GM12878 (cell line): Measurements from ENCODE around the gene SYCE1L. TPM values are rescaled to one million over a fixed set of nuclear protein-coding genes. Genes with fewer than 3 reads are reported as not detected.

Experiments used
- ATAC-seq: fragments of 200-7000 bp; cut with Tn5 transposase; 3 replicates; pipeline ENCODE4 v1.9.1; 2020; ENCODE audit warnings: mild to moderate bottlenecking, moderate library complexity
- BruUV-seq: library from RNA; stranded (reverse); fragments of 400-500 nt; replicated peaks from 2 replicates; lab custom pipeline; 2021; lab: Mats Ljungman, UMichigan
- CTCF ChIA-PET: fragments of 300-600 bp; sonication (Branson Sonifier 250); formaldehyde crosslinking; extraction: SDS; loops from one replicate; lab custom pipeline; 2021; ENCODE audit warnings: inconsistent platforms; lab: Yijun Ruan, JAX
- POLR2A ChIA-PET: fragments of 350-600 bp; formaldehyde crosslinking; extraction: SDS; loops from one replicate; lab custom pipeline; 2021; ENCODE audit warnings: inconsistent platforms; lab: Charles Lee
- RAD21 ChIA-PET: fragments of 300-600 bp; sonication (Branson Sonifier 250); formaldehyde crosslinking; loops from one replicate; lab custom pipeline; 2023; ENCODE audit warnings: antibody characterized with exemption; ENCODE audit not compliant: unreplicated experiment; lab: Charles Lee
- SMC1A ChIA-PET: fragments of 300-600 bp; sonication (Branson Sonifier 250); formaldehyde crosslinking; loops from one replicate; lab custom pipeline; 2023; ENCODE audit not compliant: unreplicated experiment, uncharacterized antibody; lab: Charles Lee
- DNase-seq: peaks from one replicate; pipeline ENCODE4 v3.0.0-alpha.2; 2011; ENCODE audit warnings: low read depth, low spot score
- FAIRE-seq: peaks from 3 replicates; lab custom pipeline; 2011; peaks lifted over from hg19 to GRCh38; lab: Jason Lieb, UNC
- H2AFZ ChIP-seq: 2 replicates; pipeline ENCODE4 v1.6.0; 2011; ENCODE audit warnings: low read depth, low read length, control low read depth; ENCODE audit not compliant: control insufficient read depth
- H3K27ac ChIP-seq: 2 replicates; pipeline ENCODE4 v1.5.1; 2011; ENCODE audit warnings: control low read depth; ENCODE audit not compliant: control insufficient read depth, insufficient read depth
- H3K27me3 ChIP-seq, 2 experiments: replicated peaks in 1 of 2; 2 replicates each; pipeline versions ENCODE4 v1.6.0 to v1.6.1; 2011; ENCODE audit warnings: low read length in 1 of 2; ENCODE audit not compliant: control insufficient read depth in 2 of 2, insufficient read depth in 2 of 2
- H3K36me3 ChIP-seq, 2 experiments: 2 replicates each; pipeline ENCODE4 v1.5.1; 2011; ENCODE audit warnings: low read length in 1 of 2; ENCODE audit not compliant: control insufficient read depth in 2 of 2, insufficient read depth in 2 of 2
- H3K4me1 ChIP-seq: 2 replicates; pipeline ENCODE4 v1.6.1; 2011; ENCODE audit warnings: mild to moderate bottlenecking, low read length, moderate library complexity, mixed read lengths; ENCODE audit not compliant: control insufficient read depth, insufficient read depth
- H3K4me2 ChIP-seq: 2 replicates; pipeline ENCODE4 v1.6.0; 2011; ENCODE audit warnings: control low read depth; ENCODE audit not compliant: control insufficient read depth, insufficient read depth
- H3K4me3 ChIP-seq: fragments of 200-600 bp; sonication (generic); 2 replicates; pipeline ENCODE4 v1.5.1; 2016
- H3K79me2 ChIP-seq: 2 replicates; pipeline ENCODE4 v1.6.0; 2011; ENCODE audit warnings: low read length; ENCODE audit not compliant: control insufficient read depth, insufficient read depth
- H3K9ac ChIP-seq: 2 replicates; pipeline ENCODE4 v1.8.0; 2011; ENCODE audit warnings: low read length, control low read depth, mixed read lengths; ENCODE audit not compliant: control insufficient read depth, insufficient read depth
- H3K9me3 ChIP-seq: replicated peaks from 3 replicates; pipeline ENCODE4 v1.5.1; 2011; ENCODE audit warnings: mild to moderate bottlenecking, low read length; ENCODE audit not compliant: control insufficient read depth, insufficient read depth
- H4K20me1 ChIP-seq: 2 replicates; pipeline ENCODE4 v1.6.0; 2011; ENCODE audit not compliant: control insufficient read depth, insufficient read depth
- CHD1 ChIP-seq: IDR thresholded peaks from 2 replicates; pipeline ENCODE4 v1.6.1; 2012; ENCODE audit warnings: low read depth, low read length, improper control_type of control experiment
- CREB1 ChIP-seq: IDR thresholded peaks from 2 replicates; pipeline ENCODE4 v1.6.1; 2012; ENCODE audit warnings: low read depth, mild to moderate bottlenecking, inconsistent platforms
- EED ChIP-seq: sonication (generic); IDR thresholded peaks from 2 replicates; pipeline ENCODE4 v1.6.1; 2016; ENCODE audit warnings: antibody characterized with exemption, low read depth
- FOXK2 ChIP-seq: fragments of 450-650 bp; IDR thresholded peaks from 2 replicates; pipeline ENCODE4 v1.6.1; 2017; ENCODE audit warnings: mild to moderate bottlenecking, moderate library complexity
- HDAC2 ChIP-seq: fragments of 200-600 bp; sonication (generic); IDR thresholded peaks from 2 replicates; pipeline ENCODE4 v1.6.1; 2017
- HDGF ChIP-seq: fragments of 450-650 bp; IDR thresholded peaks from 2 replicates; pipeline ENCODE4 v1.6.1; 2016; ENCODE audit warnings: antibody characterized with exemption
- KDM1A ChIP-seq: fragments of 200-600 bp; sonication (generic); IDR thresholded peaks from 2 replicates; pipeline ENCODE4 v1.6.1; 2016; ENCODE audit warnings: borderline replicate concordance
- MLLT1 ChIP-seq: fragments of 450-650 bp; IDR thresholded peaks from 2 replicates; pipeline ENCODE4 v1.6.1; 2016; ENCODE audit warnings: mild to moderate bottlenecking
- MTA3 ChIP-seq: IDR thresholded peaks from 2 replicates; pipeline ENCODE4 v1.6.1; 2012; ENCODE audit warnings: low read length, inconsistent platforms, borderline replicate concordance
- MXI1 ChIP-seq: fragments of 150-350 bp; IDR thresholded peaks from 2 replicates; pipeline ENCODE4 v1.6.1; 2011; ENCODE audit warnings: low read depth, mild to moderate bottlenecking, inconsistent platforms, low read length, improper control_type of control experiment
- NFIC ChIP-seq: IDR thresholded peaks from 2 replicates; pipeline ENCODE4 v1.6.1; 2012; ENCODE audit warnings: low read depth, mild to moderate bottlenecking, inconsistent platforms, low read length, moderate library complexity
- PML ChIP-seq: IDR thresholded peaks from 2 replicates; pipeline ENCODE4 v1.6.1; 2012; ENCODE audit warnings: low read length, inconsistent platforms
- RUNX3 ChIP-seq: IDR thresholded peaks from 2 replicates; pipeline ENCODE4 v1.6.1; 2012; ENCODE audit warnings: low read length, inconsistent platforms
- SMAD1 ChIP-seq: fragments of 450-650 bp; IDR thresholded peaks from 2 replicates; pipeline ENCODE4 v1.6.1; 2018; ENCODE audit warnings: mild to moderate bottlenecking, low read depth; ENCODE audit not compliant: partially characterized antibody
- SMARCA5 ChIP-seq: fragments of 450-650 bp; IDR thresholded peaks from 2 replicates; pipeline ENCODE4 v1.6.1; 2017; ENCODE audit warnings: mild to moderate bottlenecking
- SREBF1 ChIP-seq: IDR thresholded peaks from 2 replicates; pipeline ENCODE4 v1.6.1; 2012; ENCODE audit warnings: mild to moderate bottlenecking, low read length
- TCF7 ChIP-seq: IDR thresholded peaks from 2 replicates; pipeline ENCODE4 v1.6.1; 2014; ENCODE audit warnings: antibody characterized with exemption, borderline replicate concordance
- USF1 ChIP-seq: IDR thresholded peaks from 2 replicates; pipeline ENCODE4 v1.6.1; 2011; ENCODE audit warnings: borderline replicate concordance, low read depth, mild to moderate bottlenecking, moderate library complexity, mixed read lengths, low read length; ENCODE audit not compliant: insufficient read depth; ENCODE audit errors: extremely low read length
- ZBED1 ChIP-seq: IDR thresholded peaks from 2 replicates; pipeline ENCODE4 v1.6.1; 2016; ENCODE audit warnings: borderline replicate concordance
- WGBS: methylation state at CpG from one replicate; pipeline ENCODE4 v1.1.6; 2016; ENCODE audit warnings: low lambda C conversion rate; ENCODE audit not compliant: insufficient replicate concordance, insufficient coverage; ENCODE audit errors: missing lambda C conversion rate; 5-methylcytosine and 5-hydroxymethylcytosine counted together
- in situ Hi-C: fragments of 300-500 bp; cut with MboI; formaldehyde crosslinking; loops from 9 replicates; pipeline ENCODE4 v1.14.3; 2018; ENCODE audit warnings: mixed read lengths
- intact Hi-C: fragments of 100-400 bp; cut with micrococcal nuclease; formaldehyde crosslinking; loops from one replicate; pipeline ENCODE4 v1.14.2; 2022; ENCODE audit not compliant: unreplicated experiment
- polyA plus RNA-seq, 11 experiments: library from polyadenylated mRNA; depleted of rRNA in 4 of 11; unstranded in 6 of 11; stranded (reverse) in 5 of 11; fragments of >200 nt; fragmentation: Nextera tagmentation in 4 of 11; fragmentation: Illumina TruSeq in 1 of 11; extraction: Ambion mirVana in 4 of 11; extraction: Trizol in 1 of 11; gene quantifications; 1 replicate in 1 of 11; 2 replicates in 10 of 11; pipeline versions ENCODE4 v1.2.1 to v1.2.3, GENCODE V29; 2011 to 2016; ENCODE audit warnings: inconsistent platforms in 2 of 11, missing spikeins in 2 of 11, low read depth in 1 of 11
- total RNA-seq, 4 experiments: library from RNA; depleted of rRNA in 3 of 4; stranded (reverse); fragments of >200 nt in 3 of 4; fragmentation: Illumina TruSeq in 1 of 4; extraction: Trizol in 1 of 4; gene quantifications; 2 replicates each; pipeline versions ENCODE4 v1.2.1 to v1.2.3, GENCODE V29; 2013 to 2021
- TF ChIP-seq, protein P1 (sequence below): fragments of 450-650 bp; IDR thresholded peaks from 2 replicates; pipeline ENCODE4 v1.6.1; 2017; ENCODE audit warnings: borderline replicate concordance

SYCE1L gene
- total and polyA plus RNA-seq, 10 of the 15 experiments (the other 5 are each of a cell fraction or from before 2014, with no cell fraction given) = 0.35 to 4.6 (median 0.91) TPM; not detected in 5

DNA sequence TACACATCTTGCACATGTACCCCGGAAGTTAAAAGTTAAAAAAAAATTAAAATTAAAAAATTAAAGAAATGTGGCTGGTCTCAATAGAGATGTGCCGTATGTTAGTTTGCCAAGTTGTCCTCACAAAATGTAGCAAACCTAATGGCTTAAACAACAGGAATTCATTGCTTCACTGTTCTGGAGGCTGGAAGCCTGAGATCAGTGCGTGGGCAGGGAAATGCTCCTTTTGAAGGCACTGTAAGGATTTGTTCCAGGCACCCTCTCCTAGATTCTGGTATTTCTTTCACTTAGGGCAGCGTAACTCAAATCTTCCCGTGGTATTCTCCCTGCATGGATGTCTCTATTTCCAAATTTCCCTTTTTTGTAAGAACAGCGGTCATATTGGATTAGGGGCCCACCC, 40.9 kb upstream of the SYCE1L start:
- in situ Hi-C loops = no loop called here
- no peak for ATAC-seq
- 20% methylated on average over 6 of the region's 6 CpGs for WGBS
- no peak for DNase-seq
- no peak overlapping the region for H3K4me3 ChIP-seq
- no peaks in the 10 kb centered on the region; a peak in 1 of 4 replicates for H3K27me3 ChIP-seq
- CTCF ChIA-PET = no interaction called here
- no peak overlapping the region for H3K27ac ChIP-seq
- no peaks in the 10 kb centered on the region for H3K79me2 ChIP-seq
- SMC1A ChIA-PET = no interaction called here
- H3K4me1 ChIP-seq = no peaks in the 10 kb centered on the region
- H3K36me3 ChIP-seq = no peaks in the 10 kb centered on the region
- no peak overlapping the region for H3K9ac ChIP-seq
- FAIRE-seq = no peak
- TF ChIP-seq TCF7 = no peak
- TF ChIP-seq SREBF1 = no peak
- TF ChIP-seq HDAC2 = no peak
- TF ChIP-seq MTA3 = no peak
- TF ChIP-seq MLLT1 = no peak
- no peak for TF ChIP-seq USF1
- no peak for TF ChIP-seq CHD1
- TF ChIP-seq NFIC = no peak
- no peak for TF ChIP-seq MXI1
- TF ChIP-seq PML = no peak
- no peak for TF ChIP-seq KDM1A
- no peak for TF ChIP-seq SMARCA5
- TF ChIP-seq CREB1 = no peak
- TF ChIP-seq EED = no peak
- TF ChIP-seq RUNX3 = no peak
- no peak for TF ChIP-seq HDGF
- TF ChIP-seq SMAD1 = no peak
- TF ChIP-seq ZBED1 = no peak
- no peak for TF ChIP-seq FOXK2
- TF ChIP-seq, protein P1, sequence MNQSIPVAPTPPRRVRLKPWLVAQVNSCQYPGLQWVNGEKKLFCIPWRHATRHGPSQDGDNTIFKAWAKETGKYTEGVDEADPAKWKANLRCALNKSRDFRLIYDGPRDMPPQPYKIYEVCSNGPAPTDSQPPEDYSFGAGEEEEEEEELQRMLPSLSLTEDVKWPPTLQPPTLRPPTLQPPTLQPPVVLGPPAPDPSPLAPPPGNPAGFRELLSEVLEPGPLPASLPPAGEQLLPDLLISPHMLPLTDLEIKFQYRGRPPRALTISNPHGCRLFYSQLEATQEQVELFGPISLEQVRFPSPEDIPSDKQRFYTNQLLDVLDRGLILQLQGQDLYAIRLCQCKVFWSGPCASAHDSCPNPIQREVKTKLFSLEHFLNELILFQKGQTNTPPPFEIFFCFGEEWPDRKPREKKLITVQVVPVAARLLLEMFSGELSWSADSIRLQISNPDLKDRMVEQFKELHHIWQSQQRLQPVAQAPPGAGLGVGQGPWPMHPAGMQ = no peak
- TF ChIP-seq, all 136 proteins: peak for 0
- H4K20me1 ChIP-seq = no peaks in the 10 kb centered on the region
- BruUV-seq = no TSS peak
- no peaks in the 10 kb centered on the region for H3K9me3 ChIP-seq
- no peak overlapping the region for H3K4me2 ChIP-seq
- no peak overlapping the region for H2AFZ ChIP-seq
- intact Hi-C loops = no loop called here
- ChIA-PET RAD21 (no interaction called here), POLR2A (interaction anchor here (0.6 kb wide), 2 partner anchors 270 to 467 kb away, joined by 3 to 4 read pairs; no protein-coding TSS in a partner anchor)
